HepG2 (cell line): ENCODE measurements around the gene GMEB2. TPM values are rescaled to one million over a fixed set of nuclear protein-coding genes. Genes with fewer than 3 reads are reported as not detected.
A peak's percentile ranks its signal among the peaks of the same experiment; 100 is the strongest.

Experiments used
- MBD4 ChIP-seq: IDR thresholded peaks from 2 replicates; pipeline ENCODE4 v1.6.1; 2012; ENCODE audit warnings: low read length, inconsistent platforms, borderline replicate concordance
- MXI1 ChIP-seq: IDR thresholded peaks from 3 replicates; pipeline ENCODE4 v1.6.1; 2012; ENCODE audit warnings: low read depth, low read length, inconsistent platforms, borderline replicate concordance
- NCOA5 ChIP-seq: sonication (generic); formaldehyde crosslinking; IDR thresholded peaks from 2 replicates; pipeline ENCODE4 v1.4.0; 2020; ENCODE audit warnings: missing genetic modification reagents
- NR1H2 ChIP-seq: sonication (generic); formaldehyde crosslinking; IDR thresholded peaks from 2 replicates; pipeline ENCODE4 v1.8.1; 2022; ENCODE audit warnings: low read depth, missing genetic modification reagents, borderline replicate concordance
- NR2F1 ChIP-seq, 2 experiments: fragments of 450-650 bp in 1 of 2; formaldehyde crosslinking in 1 of 2; IDR thresholded peaks; 2 replicates each; pipeline versions ENCODE4 v1.5.0 to v1.6.1; 2016 to 2020; ENCODE audit warnings: mild to moderate bottlenecking in 1 of 2, missing compliant biosample characterization in 1 of 2, missing genetic modification reagents in 1 of 2, moderate library complexity in 1 of 2
- PRPF4 ChIP-seq: fragments of 200-400 bp; formaldehyde crosslinking; IDR thresholded peaks from 2 replicates; pipeline ENCODE4 v1.6.1; 2016; ENCODE audit warnings: low read length, low read depth; ENCODE audit not compliant: poor library complexity, severe bottlenecking
- SOX6 ChIP-seq, 2 experiments: fragments of 450-650 bp in 1 of 2; sonication (generic) in 1 of 2; formaldehyde crosslinking in 1 of 2; IDR thresholded peaks; 2 replicates each; pipeline versions ENCODE4 v1.4.0 to v1.6.1; 2017 to 2020; ENCODE audit warnings: antibody characterized with exemption in 1 of 2, mild to moderate bottlenecking in 1 of 2, missing genetic modification reagents in 1 of 2
- ZNF121 ChIP-seq: sonication (generic); formaldehyde crosslinking; IDR thresholded peaks from 2 replicates; pipeline ENCODE4 v1.5.0; 2020; ENCODE audit warnings: mild to moderate bottlenecking, missing genetic modification reagents
- ZNF251 ChIP-seq: sonication (generic); formaldehyde crosslinking; IDR thresholded peaks from 2 replicates; pipeline ENCODE4 v1.9.0; 2021; ENCODE audit warnings: mild to moderate bottlenecking, missing genetic modification reagents
- ZNF577 ChIP-seq: sonication (generic); formaldehyde crosslinking; IDR thresholded peaks from 2 replicates; pipeline ENCODE4 v1.4.0; 2020; ENCODE audit warnings: mild to moderate bottlenecking, low read depth, missing genetic modification reagents, borderline replicate concordance
- polyA plus RNA-seq, 8 experiments: library from polyadenylated mRNA; depleted of rRNA in 3 of 8; stranded (reverse) in 7 of 8; unstranded in 1 of 8; fragments of >200 nt; fragmentation: Illumina TruSeq in 4 of 8; extraction: Trizol in 4 of 8; gene quantifications; 2 replicates each; pipeline versions ENCODE4 v1.2.1 to v1.2.3, GENCODE V29; 2011 to 2016; ENCODE audit warnings: low read depth in 4 of 8, missing spikeins in 1 of 8, mixed read lengths in 1 of 8; ENCODE audit not compliant: insufficient read depth in 1 of 8
- total RNA-seq, 5 experiments: library from RNA; depleted of rRNA; stranded (reverse); fragments of >200 nt; fragmentation: Illumina TruSeq; extraction: Trizol; gene quantifications; 2 replicates each; pipeline ENCODE4 v1.2.3, GENCODE V29; 2016; ENCODE audit warnings: low read depth in 1 of 5
- TF ChIP-seq, protein P1 (sequence below): fragments of 450-650 bp; IDR thresholded peaks from 2 replicates; pipeline ENCODE4 v1.6.1; 2017; ENCODE audit warnings: mild to moderate bottlenecking
- TF ChIP-seq, protein P2 (sequence below): sonication (generic); formaldehyde crosslinking; conservative IDR thresholded peaks from 2 replicates; pipeline ENCODE4 v1.4.0; 2020; ENCODE audit warnings: missing genetic modification reagents
- TF ChIP-seq, protein P3 (sequence below): IDR thresholded peaks from 2 replicates; pipeline ENCODE4 v1.6.1; 2016; ENCODE audit warnings: low read depth, missing genetic modification reagents, missing compliant biosample characterization

The GMEB2 gene
- total and polyA plus RNA-seq, 2 of the 13 experiments (the other 11 are each of a cell fraction or from before 2014, with no cell fraction given), result 10.6 to 12.4 TPM

DNA sequence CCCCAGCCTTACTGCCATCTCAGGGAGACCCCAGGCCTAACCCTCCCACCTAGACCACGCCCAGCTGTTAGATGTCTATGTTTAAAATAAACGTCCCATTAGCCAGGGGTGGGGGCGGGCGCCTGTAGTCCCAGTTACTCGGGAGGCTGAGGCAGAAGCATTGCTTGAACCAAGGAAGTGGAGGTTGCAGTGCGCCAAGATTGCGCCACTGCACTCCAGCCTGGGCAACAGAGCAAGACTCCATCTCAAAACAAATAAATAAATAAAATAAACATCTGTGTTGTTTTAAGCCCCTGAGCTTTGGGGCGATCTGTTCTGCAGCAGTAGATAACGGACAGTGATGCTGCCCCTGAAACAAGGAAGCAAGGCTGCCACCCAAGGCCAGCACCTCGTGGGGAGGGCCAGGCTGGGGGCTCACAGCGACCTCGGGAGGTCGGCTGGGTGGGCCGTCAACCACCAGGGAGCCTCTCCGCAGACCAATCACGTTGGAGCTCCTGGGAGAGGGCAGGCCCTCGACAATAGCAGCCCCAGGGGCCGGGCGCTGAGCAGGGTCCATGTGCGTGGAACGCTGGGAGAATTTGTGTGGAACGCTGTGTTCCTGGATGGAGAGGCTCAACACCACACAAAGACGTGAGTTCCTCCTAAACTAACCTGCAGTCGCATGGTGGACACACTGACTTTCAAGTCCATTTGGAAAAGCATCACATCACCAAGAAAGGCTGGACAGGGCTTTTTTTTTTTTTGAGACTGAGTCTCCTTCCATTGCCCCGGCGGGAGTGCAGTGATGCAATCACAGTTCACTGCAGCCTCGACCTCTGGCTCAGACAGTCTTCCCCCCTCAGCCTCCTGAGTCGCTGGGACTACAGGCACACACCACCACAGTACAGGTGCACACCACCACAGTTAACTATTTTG is 51.8 kb downstream of the GMEB2 start (continued):
- TF ChIP-seq, protein P1, sequence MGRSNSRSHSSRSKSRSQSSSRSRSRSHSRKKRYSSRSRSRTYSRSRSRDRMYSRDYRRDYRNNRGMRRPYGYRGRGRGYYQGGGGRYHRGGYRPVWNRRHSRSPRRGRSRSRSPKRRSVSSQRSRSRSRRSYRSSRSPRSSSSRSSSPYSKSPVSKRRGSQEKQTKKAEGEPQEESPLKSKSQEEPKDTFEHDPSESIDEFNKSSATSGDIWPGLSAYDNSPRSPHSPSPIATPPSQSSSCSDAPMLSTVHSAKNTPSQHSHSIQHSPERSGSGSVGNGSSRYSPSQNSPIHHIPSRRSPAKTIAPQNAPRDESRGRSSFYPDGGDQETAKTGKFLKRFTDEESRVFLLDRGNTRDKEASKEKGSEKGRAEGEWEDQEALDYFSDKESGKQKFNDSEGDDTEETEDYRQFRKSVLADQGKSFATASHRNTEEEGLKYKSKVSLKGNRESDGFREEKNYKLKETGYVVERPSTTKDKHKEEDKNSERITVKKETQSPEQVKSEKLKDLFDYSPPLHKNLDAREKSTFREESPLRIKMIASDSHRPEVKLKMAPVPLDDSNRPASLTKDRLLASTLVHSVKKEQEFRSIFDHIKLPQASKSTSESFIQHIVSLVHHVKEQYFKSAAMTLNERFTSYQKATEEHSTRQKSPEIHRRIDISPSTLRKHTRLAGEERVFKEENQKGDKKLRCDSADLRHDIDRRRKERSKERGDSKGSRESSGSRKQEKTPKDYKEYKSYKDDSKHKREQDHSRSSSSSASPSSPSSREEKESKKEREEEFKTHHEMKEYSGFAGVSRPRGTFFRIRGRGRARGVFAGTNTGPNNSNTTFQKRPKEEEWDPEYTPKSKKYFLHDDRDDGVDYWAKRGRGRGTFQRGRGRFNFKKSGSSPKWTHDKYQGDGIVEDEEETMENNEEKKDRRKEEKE, result no peak
- TF ChIP-seq ZNF251 (CRISPR knock-in tag), result no peak
- TF ChIP-seq NCOA5 (CRISPR knock-in tag), result no peak
- TF ChIP-seq, protein P2, sequence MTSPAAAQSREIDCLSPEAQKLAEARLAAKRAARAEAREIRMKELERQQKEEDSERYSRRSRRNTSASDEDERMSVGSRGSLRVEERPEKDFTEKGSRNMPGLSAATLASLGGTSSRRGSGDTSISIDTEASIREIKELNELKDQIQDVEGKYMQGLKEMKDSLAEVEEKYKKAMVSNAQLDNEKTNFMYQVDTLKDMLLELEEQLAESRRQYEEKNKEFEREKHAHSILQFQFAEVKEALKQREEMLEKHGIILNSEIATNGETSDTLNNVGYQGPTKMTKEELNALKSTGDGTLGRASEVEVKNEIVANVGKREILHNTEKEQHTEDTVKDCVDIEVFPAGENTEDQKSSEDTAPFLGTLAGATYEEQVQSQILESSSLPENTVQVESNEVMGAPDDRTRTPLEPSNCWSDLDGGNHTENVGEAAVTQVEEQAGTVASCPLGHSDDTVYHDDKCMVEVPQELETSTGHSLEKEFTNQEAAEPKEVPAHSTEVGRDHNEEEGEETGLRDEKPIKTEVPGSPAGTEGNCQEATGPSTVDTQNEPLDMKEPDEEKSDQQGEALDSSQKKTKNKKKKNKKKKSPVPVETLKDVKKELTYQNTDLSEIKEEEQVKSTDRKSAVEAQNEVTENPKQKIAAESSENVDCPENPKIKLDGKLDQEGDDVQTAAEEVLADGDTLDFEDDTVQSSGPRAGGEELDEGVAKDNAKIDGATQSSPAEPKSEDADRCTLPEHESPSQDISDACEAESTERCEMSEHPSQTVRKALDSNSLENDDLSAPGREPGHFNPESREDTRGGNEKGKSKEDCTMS (CRISPR knock-in tag), result no peak
- no peak; the same call in 2 of the 3 replicates for TF ChIP-seq MXI1
- TF ChIP-seq ZNF577 (CRISPR knock-in tag), result no peak
- peak in 1 of 2 experiments; percentile 57; a peak in 2 of 4 replicates for TF ChIP-seq NR2F1 (CRISPR knock-in tag; IDR thresholded peaks at IDR 0.05)
- no peak for TF ChIP-seq MBD4
- TF ChIP-seq NR1H2 (CRISPR knock-in tag), result 0 out of 2 replicates have a peak, but pooled peaks have one; percentile 62
- TF ChIP-seq, protein P3, sequence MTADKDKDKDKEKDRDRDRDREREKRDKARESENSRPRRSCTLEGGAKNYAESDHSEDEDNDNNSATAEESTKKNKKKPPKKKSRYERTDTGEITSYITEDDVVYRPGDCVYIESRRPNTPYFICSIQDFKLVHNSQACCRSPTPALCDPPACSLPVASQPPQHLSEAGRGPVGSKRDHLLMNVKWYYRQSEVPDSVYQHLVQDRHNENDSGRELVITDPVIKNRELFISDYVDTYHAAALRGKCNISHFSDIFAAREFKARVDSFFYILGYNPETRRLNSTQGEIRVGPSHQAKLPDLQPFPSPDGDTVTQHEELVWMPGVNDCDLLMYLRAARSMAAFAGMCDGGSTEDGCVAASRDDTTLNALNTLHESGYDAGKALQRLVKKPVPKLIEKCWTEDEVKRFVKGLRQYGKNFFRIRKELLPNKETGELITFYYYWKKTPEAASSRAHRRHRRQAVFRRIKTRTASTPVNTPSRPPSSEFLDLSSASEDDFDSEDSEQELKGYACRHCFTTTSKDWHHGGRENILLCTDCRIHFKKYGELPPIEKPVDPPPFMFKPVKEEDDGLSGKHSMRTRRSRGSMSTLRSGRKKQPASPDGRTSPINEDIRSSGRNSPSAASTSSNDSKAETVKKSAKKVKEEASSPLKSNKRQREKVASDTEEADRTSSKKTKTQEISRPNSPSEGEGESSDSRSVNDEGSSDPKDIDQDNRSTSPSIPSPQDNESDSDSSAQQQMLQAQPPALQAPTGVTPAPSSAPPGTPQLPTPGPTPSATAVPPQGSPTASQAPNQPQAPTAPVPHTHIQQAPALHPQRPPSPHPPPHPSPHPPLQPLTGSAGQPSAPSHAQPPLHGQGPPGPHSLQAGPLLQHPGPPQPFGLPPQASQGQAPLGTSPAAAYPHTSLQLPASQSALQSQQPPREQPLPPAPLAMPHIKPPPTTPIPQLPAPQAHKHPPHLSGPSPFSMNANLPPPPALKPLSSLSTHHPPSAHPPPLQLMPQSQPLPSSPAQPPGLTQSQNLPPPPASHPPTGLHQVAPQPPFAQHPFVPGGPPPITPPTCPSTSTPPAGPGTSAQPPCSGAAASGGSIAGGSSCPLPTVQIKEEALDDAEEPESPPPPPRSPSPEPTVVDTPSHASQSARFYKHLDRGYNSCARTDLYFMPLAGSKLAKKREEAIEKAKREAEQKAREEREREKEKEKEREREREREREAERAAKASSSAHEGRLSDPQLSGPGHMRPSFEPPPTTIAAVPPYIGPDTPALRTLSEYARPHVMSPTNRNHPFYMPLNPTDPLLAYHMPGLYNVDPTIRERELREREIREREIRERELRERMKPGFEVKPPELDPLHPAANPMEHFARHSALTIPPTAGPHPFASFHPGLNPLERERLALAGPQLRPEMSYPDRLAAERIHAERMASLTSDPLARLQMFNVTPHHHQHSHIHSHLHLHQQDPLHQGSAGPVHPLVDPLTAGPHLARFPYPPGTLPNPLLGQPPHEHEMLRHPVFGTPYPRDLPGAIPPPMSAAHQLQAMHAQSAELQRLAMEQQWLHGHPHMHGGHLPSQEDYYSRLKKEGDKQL (CRISPR knock-in tag), result no peak
- no peak for TF ChIP-seq SOX6 (IDR thresholded peaks at IDR 0.05)
- peak; percentile 40 for TF ChIP-seq SOX6 (CRISPR knock-in tag; IDR thresholded peaks at IDR 0.05)
- TF ChIP-seq ZNF121 (CRISPR knock-in tag), result peak; percentile 98
- TF ChIP-seq PRPF4, result no peak
